ENCODE measurements around the gene PHRF1. TPM values are rescaled to one million over a fixed set of nuclear protein-coding genes. Genes with fewer than 3 reads are reported as not detected.
A peak's percentile ranks its signal among the peaks of the same experiment; 100 is the strongest.

Gene PHRF1
- total RNA-seq, 4 donors from 2014 or later: 24.5 to 38.2 (median 28.7) TPM

DNA sequence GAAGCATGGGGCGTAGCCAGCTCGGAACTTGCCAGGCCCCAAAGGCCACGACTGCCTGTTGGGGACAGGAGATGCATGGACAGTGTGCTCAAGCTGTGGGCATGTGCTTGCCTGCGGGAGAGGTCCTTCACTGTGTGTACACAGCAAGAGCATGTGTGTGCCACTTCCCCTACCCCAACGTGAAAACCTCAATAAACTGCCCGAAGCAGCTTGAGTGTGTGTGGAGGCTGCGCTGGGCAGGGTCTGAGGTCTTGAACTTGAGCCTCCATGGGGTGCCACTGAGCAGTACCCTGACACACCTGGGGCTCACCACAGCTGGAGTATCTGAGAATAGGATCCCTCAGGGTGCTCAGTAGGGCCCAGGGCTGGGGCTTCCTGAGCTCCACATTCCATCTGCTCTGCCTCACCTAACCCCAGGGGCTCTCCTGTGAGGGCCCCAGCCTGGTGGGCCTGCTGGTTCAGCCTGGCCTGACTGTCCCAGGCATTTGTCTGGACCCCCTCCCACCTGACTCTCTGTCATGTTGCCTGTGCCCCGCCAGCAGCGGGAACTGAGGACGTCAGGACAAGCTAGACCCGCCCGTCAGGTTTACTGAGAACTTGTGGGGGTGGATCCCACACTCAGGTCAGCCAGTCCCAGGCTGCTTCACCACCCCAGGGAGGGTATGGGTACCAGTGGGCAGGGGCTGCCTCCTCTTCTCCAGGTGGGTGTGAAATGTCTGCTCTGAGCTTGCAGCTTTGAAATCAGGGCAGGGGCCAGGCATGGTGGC, 12.3 kb upstream of the PHRF1 start:
- DNase-seq (ENCODE audit: extremely low spot score): no peak

DNA sequence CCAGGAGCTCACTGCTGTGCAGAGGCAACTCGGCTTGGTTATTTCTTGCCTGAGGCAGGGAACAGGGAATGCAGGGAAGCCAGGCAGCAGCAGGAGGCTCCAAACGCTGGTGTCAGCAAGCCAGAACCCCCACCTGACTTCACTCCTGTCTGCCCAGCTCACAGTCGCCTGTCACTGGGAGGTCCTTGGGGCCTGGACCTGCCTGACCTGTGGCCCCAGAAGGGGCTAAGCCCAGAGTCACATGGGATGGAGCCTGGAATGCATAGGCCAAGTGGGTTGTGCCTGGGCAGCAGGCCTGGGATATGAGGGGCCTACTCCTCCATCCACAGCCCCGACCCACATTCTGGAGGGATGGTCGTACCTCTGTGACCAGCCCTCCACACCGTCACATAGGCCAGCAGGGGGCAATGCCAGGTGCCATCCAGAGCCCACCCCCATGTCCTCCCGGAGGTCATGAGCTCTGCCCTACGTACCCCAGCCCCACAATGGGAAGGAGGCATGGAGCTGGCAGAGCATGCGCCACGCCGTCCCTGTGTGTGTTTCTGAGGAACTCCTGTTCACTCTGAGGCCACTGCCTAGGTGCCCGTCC, 10.3 kb upstream of the PHRF1 start:
- Histone ChIP-seq H3K4me1 (peaks cover 19 to 34% (median 32%) of the 10 kb centered on the region in 4 donors), H3K27ac (replicated peaks in 1 of 4) (no peak overlapping the region), H3K36me3 (no peaks in the 10 kb centered on the region), H3K4me3 (no peak overlapping the region), H3K27me3 (no peaks in the 10 kb centered on the region), H3K9me3 (no peaks in the 10 kb centered on the region)
- intact Hi-C loops (cut with DNase I): no loop called here
- no peak for DNase-seq (ENCODE audit: extremely low spot score)
- TF ChIP-seq, protein P1, sequence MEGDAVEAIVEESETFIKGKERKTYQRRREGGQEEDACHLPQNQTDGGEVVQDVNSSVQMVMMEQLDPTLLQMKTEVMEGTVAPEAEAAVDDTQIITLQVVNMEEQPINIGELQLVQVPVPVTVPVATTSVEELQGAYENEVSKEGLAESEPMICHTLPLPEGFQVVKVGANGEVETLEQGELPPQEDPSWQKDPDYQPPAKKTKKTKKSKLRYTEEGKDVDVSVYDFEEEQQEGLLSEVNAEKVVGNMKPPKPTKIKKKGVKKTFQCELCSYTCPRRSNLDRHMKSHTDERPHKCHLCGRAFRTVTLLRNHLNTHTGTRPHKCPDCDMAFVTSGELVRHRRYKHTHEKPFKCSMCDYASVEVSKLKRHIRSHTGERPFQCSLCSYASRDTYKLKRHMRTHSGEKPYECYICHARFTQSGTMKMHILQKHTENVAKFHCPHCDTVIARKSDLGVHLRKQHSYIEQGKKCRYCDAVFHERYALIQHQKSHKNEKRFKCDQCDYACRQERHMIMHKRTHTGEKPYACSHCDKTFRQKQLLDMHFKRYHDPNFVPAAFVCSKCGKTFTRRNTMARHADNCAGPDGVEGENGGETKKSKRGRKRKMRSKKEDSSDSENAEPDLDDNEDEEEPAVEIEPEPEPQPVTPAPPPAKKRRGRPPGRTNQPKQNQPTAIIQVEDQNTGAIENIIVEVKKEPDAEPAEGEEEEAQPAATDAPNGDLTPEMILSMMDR (IDR thresholded peaks at IDR 0.05): no peak
- TF ChIP-seq POLR2A (IDR thresholded peaks at IDR 0.05; ENCODE audit: low read depth) (no peak), EP300 (IDR thresholded peaks at IDR 0.05) (no peak), POLR2AphosphoS5 (IDR thresholded peaks at IDR 0.05) (no peak)
- WGBS: 68% methylated on average over 6 of the region's 12 CpGs

More for the DNA sequence above, 12.3 kb upstream of the PHRF1 start:
- WGBS: 85% methylated on average over 6 of the region's 12 CpGs
- intact Hi-C loops (cut with DNase I): no loop called here
- no peak overlapping the region for H3K4me3 ChIP-seq
- peaks cover 19 to 35% (median 33%) of the 10 kb centered on the region in 4 donors for H3K4me1 ChIP-seq
- H3K27ac ChIP-seq (replicated peaks in 1 of 4): no peak overlapping the region
- H3K9me3 ChIP-seq: no peaks in the 10 kb centered on the region
- no peaks in the 10 kb centered on the region for H3K36me3 ChIP-seq
- H3K27me3 ChIP-seq: peaks cover 0 to 8% (median 0%) of the 10 kb centered on the region in 4 donors
- TF ChIP-seq, protein P1 (IDR thresholded peaks at IDR 0.05): no peak
- TF ChIP-seq POLR2AphosphoS5 (IDR thresholded peaks at IDR 0.05): no peak
- no peak for TF ChIP-seq POLR2A (IDR thresholded peaks at IDR 0.05; ENCODE audit: low read depth)
- TF ChIP-seq EP300 (IDR thresholded peaks at IDR 0.05): no peak

DNA sequence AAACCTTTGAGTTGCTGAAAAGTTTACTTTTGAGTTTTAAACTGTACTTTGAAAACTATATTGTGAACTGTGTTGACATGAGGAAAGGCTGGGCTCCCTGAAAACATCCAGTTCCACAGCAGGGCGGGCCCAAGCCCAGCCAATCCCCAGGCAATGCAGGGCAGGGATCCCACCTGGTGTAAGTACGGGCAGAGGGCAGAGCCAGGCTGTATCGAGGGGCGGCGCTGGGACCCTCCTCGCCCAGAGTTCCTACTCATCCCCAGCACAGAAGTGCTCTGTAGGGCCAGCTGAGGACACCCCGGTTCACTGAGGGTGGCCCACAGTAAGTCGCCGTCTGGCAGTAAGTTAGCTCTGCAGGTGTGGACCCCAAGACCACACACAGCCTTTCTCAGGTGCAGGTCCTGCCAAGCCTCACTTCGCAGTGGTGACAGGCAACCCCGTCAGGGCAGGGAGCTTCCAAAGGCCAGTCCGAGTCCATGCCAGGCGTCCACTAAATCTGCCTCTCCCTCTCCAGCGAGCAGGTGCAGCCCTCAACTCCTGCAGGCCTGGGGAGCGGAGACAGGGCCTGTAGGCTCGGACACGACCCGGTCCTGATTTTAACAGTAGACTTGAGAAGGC, 9.2 kb upstream of the PHRF1 start:
- no peak for DNase-seq (ENCODE audit: extremely low spot score)
- peak overlapping the region; percentile 87 to 94 (median 90) for H3K27ac ChIP-seq (replicated peaks in 1 of 4)
- 87% methylated on average over 8 of the region's 18 CpGs for WGBS

DNA sequence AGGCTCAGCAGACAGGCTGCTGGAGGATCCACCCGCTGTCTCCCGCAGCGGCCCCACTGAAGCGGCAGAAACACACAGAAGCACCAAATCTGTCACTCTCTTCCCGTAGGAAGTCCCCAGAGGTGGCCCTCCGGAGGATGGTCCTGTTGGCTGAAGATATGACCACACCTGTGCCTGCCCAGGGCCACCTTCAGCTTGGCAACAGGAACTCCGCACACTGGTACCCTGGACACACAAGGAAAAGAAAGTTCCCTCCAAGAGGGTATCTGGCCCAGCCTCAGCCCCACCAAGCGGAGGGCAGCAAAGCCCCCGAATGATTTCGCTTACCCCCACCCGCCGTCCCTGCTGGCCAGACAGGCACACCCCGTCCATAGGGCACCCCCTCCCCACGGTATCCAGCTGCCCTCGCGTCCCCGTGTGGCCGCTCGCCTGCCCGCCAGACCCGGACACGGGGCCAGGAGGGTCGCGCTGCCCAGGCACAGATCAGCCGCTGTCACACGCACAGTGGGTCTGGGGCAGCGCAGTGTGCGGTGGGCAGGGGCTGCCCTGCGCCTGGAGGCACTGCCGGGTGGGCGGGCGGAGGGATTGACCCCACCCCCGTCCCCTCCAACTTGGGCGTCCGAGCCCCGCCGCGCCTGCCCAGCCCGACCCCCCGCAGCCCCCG, 8.5 kb upstream of the PHRF1 start:
- intact Hi-C loops (cut with DNase I): no loop called here

More for the DNA sequence above, 9.2 kb upstream of the PHRF1 start:
- TF ChIP-seq, protein P1 (IDR thresholded peaks at IDR 0.05): no peak
- TF ChIP-seq EP300 (IDR thresholded peaks at IDR 0.05): no peak
- intact Hi-C loops (cut with DNase I): no loop called here
- H3K27me3 ChIP-seq: no peaks in the 10 kb centered on the region
- H3K4me3 ChIP-seq: peak overlapping the region; percentile 67 to 90 (median 78)
- H3K4me1 ChIP-seq: peaks cover 11 to 23% (median 22%) of the 10 kb centered on the region in 4 donors
- H3K9me3 ChIP-seq: no peaks in the 10 kb centered on the region
- H3K36me3 ChIP-seq: no peaks in the 10 kb centered on the region

More for the DNA sequence above, 8.5 kb upstream of the PHRF1 start:
- 59% methylated on average over 9 of the region's 41 CpGs for WGBS
- DNase-seq (ENCODE audit: extremely low spot score): no peak
- no peaks in the 10 kb centered on the region for H3K9me3 ChIP-seq
- no peak for TF ChIP-seq EP300 (IDR thresholded peaks at IDR 0.05)
- no peak for TF ChIP-seq POLR2AphosphoS5 (IDR thresholded peaks at IDR 0.05)
- TF ChIP-seq, protein P1 (IDR thresholded peaks at IDR 0.05): no peak
- TF ChIP-seq POLR2A (IDR thresholded peaks at IDR 0.05; ENCODE audit: low read depth): no peak
- H3K27ac ChIP-seq (replicated peaks in 1 of 4): peak overlapping the region; percentile 87 to 94 (median 90)
- no peaks in the 10 kb centered on the region for H3K27me3 ChIP-seq
- H3K36me3 ChIP-seq: no peaks in the 10 kb centered on the region
- peaks cover 11 to 23% (median 22%) of the 10 kb centered on the region in 4 donors for H3K4me1 ChIP-seq
- peak overlapping the region; percentile 67 to 90 (median 78) for H3K4me3 ChIP-seq

All from esophagus muscularis mucosa (tissue), 4 donors.